WTC11 (cell line): ENCODE measurements around the gene SMC1B.

Source experiments
- AFF4 ChIP-seq: sonication (generic); formaldehyde crosslinking; IDR thresholded peaks from 2 replicates; pipeline ENCODE4 v1.8.1; 2023; ENCODE audit warnings: mild to moderate bottlenecking, missing genetic modification reagents, borderline replicate concordance
- CTCF ChIP-seq: fragments of 200-600 bp; IDR thresholded peaks from 2 replicates; pipeline ENCODE4 v1.8.0; 2022; ENCODE audit warnings: antibody characterized with exemption
- FOXP4 ChIP-seq: sonication (generic); formaldehyde crosslinking; IDR thresholded peaks from 2 replicates; pipeline ENCODE4 v1.8.0; 2022; ENCODE audit warnings: mild to moderate bottlenecking, missing genetic modification reagents
- IRF1 ChIP-seq: sonication (generic); formaldehyde crosslinking; IDR thresholded peaks from 2 replicates; pipeline ENCODE4 v1.8.0; 2023; ENCODE audit warnings: missing genetic modification reagents
- STAT6 ChIP-seq: sonication (generic); formaldehyde crosslinking; conservative IDR thresholded peaks from 2 replicates; pipeline ENCODE4 v1.8.1; 2023; ENCODE audit warnings: mild to moderate bottlenecking, low read depth, missing genetic modification reagents, moderate library complexity
- TEAD4 ChIP-seq: sonication (generic); formaldehyde crosslinking; IDR thresholded peaks from 2 replicates; pipeline ENCODE4 v1.8.0; 2022; ENCODE audit warnings: mild to moderate bottlenecking, missing genetic modification reagents
- TP53 ChIP-seq: sonication (generic); formaldehyde crosslinking; IDR thresholded peaks from 2 replicates; pipeline ENCODE4 v1.8.1; 2023; ENCODE audit warnings: mild to moderate bottlenecking, missing genetic modification reagents
- ZNF121 ChIP-seq: sonication (generic); formaldehyde crosslinking; IDR thresholded peaks from 2 replicates; pipeline ENCODE4 v1.8.0; 2023; ENCODE audit warnings: missing genetic modification reagents

- no peak for TF ChIP-seq FOXP4 (CRISPR knock-in tag)
- TF ChIP-seq ZNF121: no peak
- TF ChIP-seq IRF1 (CRISPR knock-in tag): no peak
- TF ChIP-seq CTCF: no peak
- no peak for TF ChIP-seq TP53 (CRISPR knock-in tag)
- no peak for TF ChIP-seq TEAD4
- TF ChIP-seq STAT6 (CRISPR knock-in tag): no peak
- TF ChIP-seq AFF4 (CRISPR knock-in tag): no peak
These were observed 95.2 kb downstream of the SMC1B start for GRCh38 chr22:45318168-45318557.
